HEK293 (cell line): ENCODE data around the gene PHACTR1.
"Not testable (repeated sequence)": the region's sequence is repeated elsewhere in the genome, so short reads cannot be mapped to it uniquely, and the experiment has no call there.

Source experiments
- CTCF ChIP-seq: fragments of 450-650 bp; formaldehyde crosslinking; IDR thresholded peaks from 2 replicates; pipeline ENCODE4 v1.5.1; 2016; ENCODE audit warnings: missing biosample characterization, missing genetic modification characterization
- ELK4 ChIP-seq: IDR thresholded peaks from 2 replicates; pipeline ENCODE4 v1.6.1; 2011; ENCODE audit warnings: mild to moderate bottlenecking, low read depth, low read length, borderline replicate concordance
- ZNF121 ChIP-seq: fragments of 450-650 bp; formaldehyde crosslinking; IDR thresholded peaks from 2 replicates; pipeline ENCODE4 v1.5.1; 2016; ENCODE audit warnings: missing biosample characterization, missing genetic modification characterization
- ZNF157 ChIP-seq: fragments of 450-650 bp; formaldehyde crosslinking; IDR thresholded peaks from 2 replicates; pipeline ENCODE4 v1.5.1; 2016; ENCODE audit warnings: missing biosample characterization, missing genetic modification characterization
- ZNF266 ChIP-seq: fragments of 450-650 bp; formaldehyde crosslinking; IDR thresholded peaks from 2 replicates; pipeline ENCODE4 v1.5.1; 2016; ENCODE audit warnings: missing biosample characterization, missing genetic modification characterization, low read depth
- ZNF335 ChIP-seq: fragments of 450-650 bp; formaldehyde crosslinking; conservative IDR thresholded peaks from 2 replicates; pipeline ENCODE4 v1.5.1; 2016; ENCODE audit warnings: missing biosample characterization, missing genetic modification characterization
- ZNF660 ChIP-seq: fragments of 450-650 bp; IDR thresholded peaks from 2 replicates; pipeline ENCODE4 v1.5.1; 2018; ENCODE audit warnings: missing biosample characterization, mild to moderate bottlenecking, missing genetic modification characterization

GRCh38 chr6:13326031-13326586 is 609.5 kb downstream of the PHACTR1 start:
- not testable (repeated sequence) for TF ChIP-seq ZNF266 (tag by site-specific recombination); ZNF157 (tag by site-specific recombination); ELK4; ZNF335 (tag by site-specific recombination); ZNF660; ZNF121; CTCF
